Measurements from ENCODE around the gene PGF. TPM values are rescaled to one million over a fixed set of nuclear protein-coding genes. Genes with fewer than 3 reads are reported as not detected.

PGF gene
- total and polyA plus RNA-seq, 2 experiments from 2014 or later, result 1.1 to 1.8 TPM

DNA sequence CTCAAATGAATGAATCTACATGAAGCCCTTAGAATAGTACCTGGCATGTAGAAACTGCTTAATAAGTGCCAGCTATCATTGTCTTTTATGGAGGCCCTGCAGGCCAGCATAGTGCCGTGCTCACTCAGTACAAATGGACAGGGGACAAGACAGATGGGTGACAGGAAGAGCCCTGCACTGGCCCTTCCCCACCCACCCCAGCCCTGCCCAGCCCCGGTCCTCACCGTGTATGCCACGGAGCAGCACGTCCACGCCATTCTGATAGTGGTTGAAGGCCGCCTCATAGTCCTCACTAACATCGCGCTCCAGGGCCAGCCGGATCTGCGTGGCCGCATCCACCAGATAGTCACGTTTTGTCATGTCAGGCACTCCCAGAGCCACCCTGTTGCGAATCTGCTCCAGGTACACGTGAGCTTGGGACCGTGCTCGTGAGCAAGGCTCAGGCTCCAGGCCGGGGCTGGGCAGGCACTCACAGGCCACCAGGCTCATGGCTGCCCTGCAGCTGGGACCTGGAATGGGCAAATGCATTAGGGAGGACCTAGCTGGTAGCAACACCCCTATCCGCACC lies 34.3 kb downstream of the PGF start:
- H3K4me3 ChIP-seq, result no peak overlapping the region
- no peaks in the 10 kb centered on the region for H3K9me3 ChIP-seq (ENCODE audit: low read depth)
- no peaks in the 10 kb centered on the region for H3F3A ChIP-seq (ENCODE audit: insufficient read depth)
- no peaks in the 10 kb centered on the region for H3K9me2 ChIP-seq (ENCODE audit: insufficient read depth)
- H4K20me1 ChIP-seq (ENCODE audit: insufficient read depth), result no peaks in the 10 kb centered on the region
- 0 out of 2 replicates have a peak, but pooled peaks cover 5% of the 10 kb centered on the region for H3K4me1 ChIP-seq (ENCODE audit: insufficient read depth)
- H3K36me3 ChIP-seq (ENCODE audit: low read depth), result no peaks in the 10 kb centered on the region
- H2AFZ ChIP-seq, result no peak overlapping the region
- H3K9ac ChIP-seq, result no peak overlapping the region
- TF ChIP-seq EZH2 (IDR thresholded peaks at IDR 0.05; ENCODE audit: insufficient read depth, poor library complexity, severe bottlenecking) (no peak), EZH2phosphoT487 (IDR thresholded peaks at IDR 0.05; ENCODE audit: insufficient read depth, low read depth) (no peak)
- H3K79me2 ChIP-seq (ENCODE audit: insufficient read depth), result no peaks in the 10 kb centered on the region
- H3K27me3 ChIP-seq (replicated peaks; ENCODE audit: insufficient read depth), result no peaks in the 10 kb centered on the region
- H3K4me2 ChIP-seq (ENCODE audit: unreplicated experiment), result no peak overlapping the region
- no peak overlapping the region for H3K27ac ChIP-seq
- in situ Hi-C loops (cut with MboI), result no loop called here
- 98% methylated on average over 19 of the region's 19 CpGs for WGBS, 2 experiments (ENCODE audit: low coverage in 1 of 2, low lambda C conversion rate in 2 of 2, missing lambda C conversion rate in 2 of 2)
- DNase-seq, result no peak

- H3K27ac ChIP-seq, result no peak overlapping the region
- H3K4me1 ChIP-seq (ENCODE audit: insufficient read depth), result 0 out of 2 replicates have a peak, but pooled peaks cover 5% of the 10 kb centered on the region
- in situ Hi-C loops (cut with MboI), result no loop called here
- no peak for TF ChIP-seq EZH2phosphoT487 (IDR thresholded peaks at IDR 0.05; ENCODE audit: insufficient read depth, low read depth)
- TF ChIP-seq EZH2 (IDR thresholded peaks at IDR 0.05; ENCODE audit: insufficient read depth, poor library complexity, severe bottlenecking), result no peak
- no peaks in the 10 kb centered on the region for H3K36me3 ChIP-seq (ENCODE audit: low read depth)
- no peak overlapping the region for H3K4me3 ChIP-seq
- DNase-seq, result no peak
- no peaks in the 10 kb centered on the region for H4K20me1 ChIP-seq (ENCODE audit: insufficient read depth)
- no peak overlapping the region for H3K9ac ChIP-seq
- no peaks in the 10 kb centered on the region for H3K9me3 ChIP-seq (ENCODE audit: low read depth)
- H3K9me2 ChIP-seq (ENCODE audit: insufficient read depth), result no peaks in the 10 kb centered on the region
- H3K27me3 ChIP-seq (replicated peaks; ENCODE audit: insufficient read depth), result no peaks in the 10 kb centered on the region
- no peaks in the 10 kb centered on the region for H3K79me2 ChIP-seq (ENCODE audit: insufficient read depth)
- H3K4me2 ChIP-seq (ENCODE audit: unreplicated experiment), result no peak overlapping the region
- no peak overlapping the region for H2AFZ ChIP-seq
- WGBS, 2 experiments (ENCODE audit: low coverage in 1 of 2, low lambda C conversion rate in 2 of 2, missing lambda C conversion rate in 2 of 2), result 84 to 89% methylated on average over 4 of the region's 4 CpGs
- H3F3A ChIP-seq (ENCODE audit: insufficient read depth), result no peaks in the 10 kb centered on the region
These were observed 35.1 kb downstream of the PGF start for GRCh38 chr14:74920281-74920680.

DNA sequence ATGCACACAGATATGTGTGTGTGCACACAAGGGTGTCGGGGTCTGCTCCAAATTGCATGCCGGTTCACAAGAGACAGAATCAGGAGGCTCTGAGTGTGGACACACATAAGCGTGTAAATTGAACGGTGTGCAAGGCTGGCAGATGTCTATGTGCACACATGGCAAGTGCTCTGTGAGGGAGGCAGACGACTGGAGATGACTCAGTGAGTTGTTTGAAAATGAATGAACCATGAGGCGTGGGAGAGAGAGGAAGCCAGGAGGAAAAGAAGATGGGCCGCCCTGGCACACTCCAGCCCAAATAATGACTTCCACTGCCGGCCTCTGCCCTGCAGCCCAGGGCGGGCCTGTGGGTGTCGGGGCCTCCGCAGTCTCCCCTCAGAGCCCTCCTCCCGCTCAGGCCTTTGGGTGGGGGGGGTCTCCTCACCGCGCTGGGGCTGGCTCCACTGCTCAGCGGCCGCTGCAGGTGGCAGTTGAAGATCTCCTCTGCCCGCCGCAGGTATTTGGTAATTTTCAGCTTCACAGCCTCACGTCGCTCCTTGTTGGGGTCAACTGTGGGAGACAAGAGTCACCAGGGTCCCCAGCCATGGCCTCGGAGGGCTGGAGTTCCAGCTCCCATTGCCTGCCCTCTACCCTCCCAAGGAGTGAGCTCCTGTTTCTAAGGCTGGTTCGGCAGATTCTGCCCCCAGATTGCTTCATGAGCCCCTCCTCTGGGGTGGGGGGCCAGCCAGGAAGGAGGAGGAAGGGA lies 35.8 kb downstream of the PGF start:
- Histone ChIP-seq H3K4me3 (no peak overlapping the region), H3K9me2 (ENCODE audit: insufficient read depth) (no peaks in the 10 kb centered on the region), H3K27me3 (replicated peaks; ENCODE audit: insufficient read depth) (no peaks in the 10 kb centered on the region), H3K79me2 (ENCODE audit: insufficient read depth) (no peaks in the 10 kb centered on the region), H4K20me1 (ENCODE audit: insufficient read depth) (no peaks in the 10 kb centered on the region), H3K27ac (no peak overlapping the region), H3K4me2 (ENCODE audit: unreplicated experiment) (no peak overlapping the region), H3K4me1 (ENCODE audit: insufficient read depth) (0 out of 2 replicates have a peak, but pooled peaks cover 5% of the 10 kb centered on the region), H2AFZ (no peak overlapping the region), H3K36me3 (ENCODE audit: low read depth) (no peaks in the 10 kb centered on the region), H3K9ac (no peak overlapping the region), H3F3A (ENCODE audit: insufficient read depth) (no peaks in the 10 kb centered on the region), H3K9me3 (ENCODE audit: low read depth) (no peaks in the 10 kb centered on the region)
- DNase-seq, result peak; percentile 82
- in situ Hi-C loops (cut with MboI), result loop anchor here (10.0 kb wide), 1 partner anchor 175 kb away; no protein-coding TSS in a partner anchor
- TF ChIP-seq EZH2 (IDR thresholded peaks at IDR 0.05; ENCODE audit: insufficient read depth, poor library complexity, severe bottlenecking), result no peak
- no peak for TF ChIP-seq EZH2phosphoT487 (IDR thresholded peaks at IDR 0.05; ENCODE audit: insufficient read depth, low read depth)
- 67 to 68% methylated on average over 15 to 22 of the region's 22 CpGs for WGBS, 2 experiments (ENCODE audit: low coverage in 1 of 2, low lambda C conversion rate in 2 of 2, missing lambda C conversion rate in 2 of 2)

GRCh38 chr14:74918380-74918779 lies 37.0 kb downstream of the PGF start:
- no peak overlapping the region for H3K27ac ChIP-seq
- H3K4me3 ChIP-seq, result no peak overlapping the region
- H3K79me2 ChIP-seq (ENCODE audit: insufficient read depth), result no peaks in the 10 kb centered on the region
- no peaks in the 10 kb centered on the region for H3K36me3 ChIP-seq (ENCODE audit: low read depth)
- H3K4me1 ChIP-seq (ENCODE audit: insufficient read depth), result 0 out of 2 replicates have a peak, but pooled peaks cover 5% of the 10 kb centered on the region
- H3K4me2 ChIP-seq (ENCODE audit: unreplicated experiment), result no peak overlapping the region
- 87 to 91% methylated on average over 8 to 9 of the region's 9 CpGs for WGBS, 2 experiments (ENCODE audit: low coverage in 1 of 2, low lambda C conversion rate in 2 of 2, missing lambda C conversion rate in 2 of 2)
- in situ Hi-C loops (cut with MboI), result loop anchor here (10.0 kb wide), 1 partner anchor 176 kb away; no protein-coding TSS in a partner anchor
- H3K9ac ChIP-seq, result no peak overlapping the region
- no peak for DNase-seq
- H4K20me1 ChIP-seq (ENCODE audit: insufficient read depth), result no peaks in the 10 kb centered on the region
- H2AFZ ChIP-seq, result no peak overlapping the region
- no peaks in the 10 kb centered on the region for H3F3A ChIP-seq (ENCODE audit: insufficient read depth)
- H3K9me2 ChIP-seq (ENCODE audit: insufficient read depth), result no peaks in the 10 kb centered on the region
- H3K27me3 ChIP-seq (replicated peaks; ENCODE audit: insufficient read depth), result no peaks in the 10 kb centered on the region
- TF ChIP-seq EZH2 (IDR thresholded peaks at IDR 0.05; ENCODE audit: insufficient read depth, poor library complexity, severe bottlenecking) (no peak), EZH2phosphoT487 (IDR thresholded peaks at IDR 0.05; ENCODE audit: insufficient read depth, low read depth) (no peak)
- H3K9me3 ChIP-seq (ENCODE audit: low read depth), result no peaks in the 10 kb centered on the region

All from GM23248 (cell line).